K562 (cell line): ENCODE data around the gene RNF32. TPM values are rescaled to one million over a fixed set of nuclear protein-coding genes. Genes with fewer than 3 reads are reported as not detected.

Experiments
- CREM ChIP-seq: IDR thresholded peaks from 2 replicates; pipeline ENCODE4 v1.6.1; 2014; ENCODE audit warnings: antibody characterized with exemption, low read depth
- FOS ChIP-seq: IDR thresholded peaks from 3 replicates; pipeline ENCODE4 v1.6.1; 2011; ENCODE audit not compliant: insufficient read length; ENCODE audit errors: extremely low read depth
- MAZ ChIP-seq, 2 experiments: fragments of 450-650 bp in 1 of 2; sonication (generic) in 1 of 2; formaldehyde crosslinking; IDR thresholded peaks in 1 of 2; conservative IDR thresholded peaks in 1 of 2; 2 replicates each; pipeline versions ENCODE4 v1.4.0 to v1.5.0; 2020; ENCODE audit warnings: mild to moderate bottlenecking in 1 of 2, missing genetic modification reagents in 1 of 2
- NFIC ChIP-seq: fragments of 450-650 bp; IDR thresholded peaks from 2 replicates; pipeline ENCODE4 v1.6.1; 2017; ENCODE audit warnings: mild to moderate bottlenecking, inconsistent platforms
- POLR3A ChIP-seq: IDR thresholded peaks from 2 replicates; pipeline ENCODE4 v1.6.1; 2011; ENCODE audit warnings: borderline replicate concordance, mild to moderate bottlenecking, moderate library complexity; ENCODE audit not compliant: insufficient read length, insufficient read depth; ENCODE audit errors: extremely low read depth
- RAD21 ChIP-seq, 2 experiments: fragments of 250-450 bp in 1 of 2; fragments of 450-650 bp in 1 of 2; sonication (Bioruptor Pico) in 1 of 2; formaldehyde crosslinking in 1 of 2; IDR thresholded peaks in 1 of 2; conservative IDR thresholded peaks in 1 of 2; 2 replicates each; pipeline versions ENCODE4 v1.4.0 to v1.8.0; 2020 to 2022; ENCODE audit warnings: mild to moderate bottlenecking in 2 of 2, moderate library complexity in 1 of 2
- YY1 ChIP-seq, 3 experiments: IDR thresholded peaks; 2 replicates each; pipeline ENCODE4 v1.6.1; 2011; ENCODE audit warnings: low read length in 2 of 3, mild to moderate bottlenecking in 2 of 3, moderate library complexity in 2 of 3, borderline replicate concordance in 1 of 3, control low read depth in 1 of 3, low read depth in 1 of 3; ENCODE audit not compliant: insufficient read depth in 3 of 3, insufficient replicate concordance in 2 of 3, control insufficient read depth in 1 of 3, insufficient read length in 1 of 3; ENCODE audit errors: extremely low read depth in 1 of 3
- ZKSCAN1 ChIP-seq: fragments of 150-350 bp; IDR thresholded peaks from 2 replicates; pipeline ENCODE4 v1.6.1; 2016; ENCODE audit warnings: low read depth, low read length
- polyA plus RNA-seq, 8 experiments: library from polyadenylated mRNA; depleted of rRNA in 4 of 8; stranded (reverse) in 5 of 8; unstranded in 3 of 8; fragments of >200 nt; fragmentation: Nextera tagmentation in 2 of 8; fragmentation: Illumina TruSeq in 1 of 8; extraction: Ambion mirVana in 2 of 8; extraction: Trizol in 1 of 8; gene quantifications; 2 replicates each; pipeline versions ENCODE4 v1.2.1 to v1.2.3, GENCODE V29; 2011 to 2014; ENCODE audit warnings: inconsistent platforms in 1 of 8, missing spikeins in 1 of 8
- total RNA-seq, 7 experiments: library from RNA; depleted of rRNA in 6 of 7; stranded (reverse); fragments of >200 nt in 6 of 7; fragmentation: Illumina TruSeq in 2 of 7; extraction: Trizol in 2 of 7; gene quantifications; 2 replicates each; pipeline versions ENCODE4 v1.2.1 to v1.2.3, GENCODE V29; 2011 to 2021; ENCODE audit warnings: low replicate concordance in 1 of 7
- TF ChIP-seq, protein P1 (sequence below): sonication (generic); formaldehyde crosslinking; IDR thresholded peaks from 2 replicates; pipeline ENCODE4 v1.9.0; 2022; ENCODE audit warnings: mild to moderate bottlenecking, missing genetic modification reagents
- TF ChIP-seq, protein P2 (sequence below): fragments of 250-450 bp; sonication (Bioruptor Pico); IDR thresholded peaks from 2 replicates; pipeline ENCODE4 v1.8.0; 2021; ENCODE audit warnings: moderate library complexity, mild to moderate bottlenecking, inconsistent platforms
- TF ChIP-seq, protein P3 (sequence below): fragments of 450-650 bp; formaldehyde crosslinking; IDR thresholded peaks from 2 replicates; pipeline ENCODE4 v1.4.0; 2022; ENCODE audit warnings: missing genetic modification characterization
- TF ChIP-seq, protein P4 (sequence below): sonication (generic); formaldehyde crosslinking; IDR thresholded peaks from 2 replicates; pipeline ENCODE4 v1.8.1; 2023; ENCODE audit warnings: mild to moderate bottlenecking, missing genetic modification reagents

RNF32 gene
- total and polyA plus RNA-seq, 9 of the 15 experiments (the other 6 are each of a cell fraction or from before 2014, with no cell fraction given), result 2.6 to 7.0 (median 4.6) TPM

DNA sequence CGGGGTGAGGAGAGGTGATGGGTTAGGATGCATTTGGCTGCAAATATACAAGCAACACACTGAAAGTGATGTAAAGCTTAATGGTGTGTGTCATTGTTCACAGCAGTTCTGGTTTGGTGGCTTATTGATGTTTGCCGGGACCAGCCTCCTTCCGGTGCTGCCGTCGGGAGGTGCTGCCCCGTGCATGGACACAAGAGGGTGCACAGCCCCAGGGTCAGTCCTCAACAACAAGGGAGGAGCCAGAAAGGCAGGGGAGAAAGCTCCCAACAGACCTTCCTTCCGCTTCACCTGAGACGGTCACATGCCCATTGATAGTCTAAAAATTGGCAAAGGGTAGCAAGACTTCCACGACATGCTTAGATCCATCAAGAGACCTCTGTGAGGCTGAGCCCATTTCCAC lies 9.5 kb downstream of the RNF32 start (continued):
- no peak for TF ChIP-seq FOS
- TF ChIP-seq CREM, result peak; percentile 22; the same call in 1 of the 2 replicates
- TF ChIP-seq MAZ (CRISPR knock-in tag; conservative IDR thresholded peaks at IDR 0.05 in 1 of 2, IDR thresholded peaks at IDR 0.05 in 1 of 2), result 0 out of 4 replicates have a peak, but pooled peaks of 1 of the 2 experiments have one; percentile 29
- peak; percentile 62; the same call in 1 of the 2 replicates for TF ChIP-seq ZKSCAN1
- TF ChIP-seq YY1 (IDR thresholded peaks at IDR 0.05; ENCODE audit: borderline replicate concordance in 1 of 3, control insufficient read depth in 1 of 3, extremely low read depth in 1 of 3, insufficient read depth in 3 of 3, insufficient read length in 1 of 3, insufficient replicate concordance in 2 of 3, low read depth in 1 of 3, low read length in 2 of 3), result peak in 1 of 3 experiments; percentile 22
- no peak for TF ChIP-seq POLR3A
- TF ChIP-seq, protein P1, sequence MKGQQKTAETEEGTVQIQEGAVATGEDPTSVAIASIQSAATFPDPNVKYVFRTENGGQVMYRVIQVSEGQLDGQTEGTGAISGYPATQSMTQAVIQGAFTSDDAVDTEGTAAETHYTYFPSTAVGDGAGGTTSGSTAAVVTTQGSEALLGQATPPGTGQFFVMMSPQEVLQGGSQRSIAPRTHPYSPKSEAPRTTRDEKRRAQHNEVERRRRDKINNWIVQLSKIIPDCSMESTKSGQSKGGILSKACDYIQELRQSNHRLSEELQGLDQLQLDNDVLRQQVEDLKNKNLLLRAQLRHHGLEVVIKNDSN, result peak; percentile 58
- TF ChIP-seq RAD21 (CRISPR knock-in tag; conservative IDR thresholded peaks at IDR 0.05 in 1 of 2, IDR thresholded peaks at IDR 0.05 in 1 of 2), result peak in 1 of 2 experiments; percentile 74; a peak in 3 of 4 replicates
- TF ChIP-seq, protein P2, sequence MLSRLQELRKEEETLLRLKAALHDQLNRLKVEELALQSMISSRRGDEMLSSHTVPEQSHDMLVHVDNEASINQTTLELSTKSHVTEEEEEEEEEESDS, result no peak
- TF ChIP-seq, protein P3, sequence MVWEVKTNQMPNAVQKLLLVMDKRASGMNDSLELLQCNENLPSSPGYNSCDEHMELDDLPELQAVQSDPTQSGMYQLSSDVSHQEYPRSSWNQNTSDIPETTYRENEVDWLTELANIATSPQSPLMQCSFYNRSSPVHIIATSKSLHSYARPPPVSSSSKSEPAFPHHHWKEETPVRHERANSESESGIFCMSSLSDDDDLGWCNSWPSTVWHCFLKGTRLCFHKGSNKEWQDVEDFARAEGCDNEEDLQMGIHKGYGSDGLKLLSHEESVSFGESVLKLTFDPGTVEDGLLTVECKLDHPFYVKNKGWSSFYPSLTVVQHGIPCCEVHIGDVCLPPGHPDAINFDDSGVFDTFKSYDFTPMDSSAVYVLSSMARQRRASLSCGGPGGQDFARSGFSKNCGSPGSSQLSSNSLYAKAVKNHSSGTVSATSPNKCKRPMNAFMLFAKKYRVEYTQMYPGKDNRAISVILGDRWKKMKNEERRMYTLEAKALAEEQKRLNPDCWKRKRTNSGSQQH (CRISPR knock-in tag), result no peak
- peak; percentile 7; the same call in 1 of the 2 replicates for TF ChIP-seq NFIC
- TF ChIP-seq, protein P4, sequence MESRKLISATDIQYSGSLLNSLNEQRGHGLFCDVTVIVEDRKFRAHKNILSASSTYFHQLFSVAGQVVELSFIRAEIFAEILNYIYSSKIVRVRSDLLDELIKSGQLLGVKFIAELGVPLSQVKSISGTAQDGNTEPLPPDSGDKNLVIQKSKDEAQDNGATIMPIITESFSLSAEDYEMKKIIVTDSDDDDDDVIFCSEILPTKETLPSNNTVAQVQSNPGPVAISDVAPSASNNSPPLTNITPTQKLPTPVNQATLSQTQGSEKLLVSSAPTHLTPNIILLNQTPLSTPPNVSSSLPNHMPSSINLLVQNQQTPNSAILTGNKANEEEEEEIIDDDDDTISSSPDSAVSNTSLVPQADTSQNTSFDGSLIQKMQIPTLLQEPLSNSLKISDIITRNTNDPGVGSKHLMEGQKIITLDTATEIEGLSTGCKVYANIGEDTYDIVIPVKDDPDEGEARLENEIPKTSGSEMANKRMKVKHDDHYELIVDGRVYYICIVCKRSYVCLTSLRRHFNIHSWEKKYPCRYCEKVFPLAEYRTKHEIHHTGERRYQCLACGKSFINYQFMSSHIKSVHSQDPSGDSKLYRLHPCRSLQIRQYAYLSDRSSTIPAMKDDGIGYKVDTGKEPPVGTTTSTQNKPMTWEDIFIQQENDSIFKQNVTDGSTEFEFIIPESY (CRISPR knock-in tag), result no peak
